AG04450 (cell line): ENCODE measurements around the gene SCLT1. TPM values are rescaled to one million over a fixed set of nuclear protein-coding genes. Genes with fewer than 3 reads are reported as not detected.
"Not testable (repeated sequence)": the region's sequence is repeated elsewhere in the genome, so short reads cannot be mapped to it uniquely, and the experiment has no call there.

Experiments used
- CTCF ChIA-PET: fragments of 300-600, 350-600 bp; formaldehyde crosslinking; extraction: SDS; loops from one replicate; lab custom pipeline; 2022; ENCODE audit warnings: antibody characterized with exemption, inconsistent platforms; lab: Charles Lee
- POLR2A ChIA-PET: fragments of 350-600 bp; formaldehyde crosslinking; extraction: SDS; loops from one replicate; lab custom pipeline; 2021; ENCODE audit warnings: antibody characterized with exemption, inconsistent platforms; lab: Yijun Ruan, JAX
- DNase-seq: peaks from one replicate; pipeline ENCODE4 v3.0.0-alpha.2; 2011; ENCODE audit warnings: low read depth, low spot score
- H3K27ac ChIP-seq: one replicate; pipeline ENCODE4 v1.5.1; 2012; ENCODE audit warnings: low read depth, low read length, control low read depth
- H3K27me3 ChIP-seq: one replicate; pipeline ENCODE4 v1.6.0; 2012; ENCODE audit warnings: low read length; ENCODE audit not compliant: control insufficient read depth, insufficient read depth
- H3K4me3 ChIP-seq: 2 replicates; pipeline ENCODE4 v1.5.1; 2011; ENCODE audit warnings: mild to moderate bottlenecking, low read depth, low read length, control low read depth
- H3K9me3 ChIP-seq: 2 replicates; pipeline ENCODE4 v1.5.1; 2012; ENCODE audit warnings: low read length; ENCODE audit not compliant: control insufficient read depth, insufficient read depth
- CTCF ChIP-seq: IDR thresholded peaks from 2 replicates; pipeline ENCODE4 v1.5.1; 2011; ENCODE audit warnings: low read depth, low read length, control low read depth, inconsistent platforms
- polyA plus RNA-seq: library from polyadenylated mRNA; depleted of rRNA; stranded (reverse); fragments of >200 nt; gene quantifications from 2 replicates; pipeline ENCODE4 v1.2.3, GENCODE V29; 2011

Gene SCLT1
- polyA plus RNA-seq, 1 experiment, result 7.5 TPM

GRCh38 chr4:129129143-129129542 is 35.8 kb upstream of the SCLT1 start:
- Histone ChIP-seq H3K27ac (no peak overlapping the region), H3K4me3 (no peak overlapping the region), H3K9me3 (no peaks in the 10 kb centered on the region; the same call in none of the 2 replicates), H3K27me3 (no peaks in the 10 kb centered on the region)
- ChIA-PET POLR2A (no interaction called here), CTCF (no interaction called here)
- no peak for TF ChIP-seq CTCF
- no peak for DNase-seq

- H3K27ac ChIP-seq, DNase-seq, CTCF ChIA-PET, H3K27me3 ChIP-seq, H3K9me3 ChIP-seq, H3K4me3 ChIP-seq, POLR2A ChIA-PET: not testable (repeated sequence)
Observed at GRCh38 chr4:129126614-129127013, 33.3 kb upstream of the SCLT1 start.

GRCh38 chr4:129117705-129118104 is 24.4 kb upstream of the SCLT1 start:
- Histone ChIP-seq H3K9me3 (no peaks in the 10 kb centered on the region), H3K27ac (no peak overlapping the region), H3K4me3 (no peak overlapping the region), H3K27me3 (no peaks in the 10 kb centered on the region)
- DNase-seq, result no peak
- ChIA-PET POLR2A (no interaction called here), CTCF (interaction anchor here (0.6 kb wide), 1 partner anchor 82 kb away, joined by 3 read pairs; no protein-coding TSS in a partner anchor)
- no peak for TF ChIP-seq CTCF

- Histone ChIP-seq H3K9me3 (no peaks in the 10 kb centered on the region), H3K27ac (no peak overlapping the region), H3K4me3 (no peak overlapping the region), H3K27me3 (no peaks in the 10 kb centered on the region)
- POLR2A ChIA-PET, result no interaction called here
- no peak for DNase-seq
- CTCF ChIA-PET, result no interaction called here
- TF ChIP-seq CTCF, result no peak
Observed at GRCh38 chr4:129113919-129114318, 20.6 kb upstream of the SCLT1 start.

- H3K9me3 ChIP-seq, result no peaks in the 10 kb centered on the region
- CTCF ChIA-PET, result no interaction called here
- no peaks in the 10 kb centered on the region for H3K27me3 ChIP-seq
- no peak overlapping the region for H3K4me3 ChIP-seq
- H3K27ac ChIP-seq, result no peak overlapping the region
- POLR2A ChIA-PET, result no interaction called here
- DNase-seq, result no peak
- no peak for TF ChIP-seq CTCF
Observed at GRCh38 chr4:129113434-129113833, 20.1 kb upstream of the SCLT1 start.

GRCh38 chr4:129111919-129112318 is 18.6 kb upstream of the SCLT1 start:
- TF ChIP-seq CTCF, result no peak
- ChIA-PET POLR2A (no interaction called here), CTCF (no interaction called here)
- H3K27me3 ChIP-seq, result no peaks in the 10 kb centered on the region
- H3K4me3 ChIP-seq, result no peak overlapping the region
- no peak overlapping the region for H3K27ac ChIP-seq
- H3K9me3 ChIP-seq, result no peaks in the 10 kb centered on the region
- DNase-seq, result no peak
